ENCODE data around the gene ZBTB38. TPM values are rescaled to one million over a fixed set of nuclear protein-coding genes. Genes with fewer than 3 reads are reported as not detected.

The ZBTB38 gene
- total RNA-seq, 1 donor from 2014 or later: 41.8 TPM

- Mint-ChIP-seq H3K9me3 (ENCODE audit: unreplicated experiment) (no peaks in the 10 kb centered on the region), H3K27ac (ENCODE audit: unreplicated experiment) (no peak overlapping the region), H3K27me3 (ENCODE audit: unreplicated experiment) (peaks cover 19% of the 10 kb centered on the region), H3K36me3 (ENCODE audit: unreplicated experiment) (no peaks in the 10 kb centered on the region), H3K4me1 (ENCODE audit: unreplicated experiment) (peaks cover 6% of the 10 kb centered on the region), H3K4me3 (ENCODE audit: unreplicated experiment) (no peak overlapping the region)
- no peak for TF ChIP-seq CTCF (IDR thresholded peaks at IDR 0.05)
- DNase-seq (ENCODE audit: extremely low spot score, unreplicated experiment): no peak
Measured at GRCh38 chr3:141356046-141356445, 12.3 kb upstream of the ZBTB38 start.

GRCh38 chr3:141360888-141361598 is 7.3 kb upstream of the ZBTB38 start:
- Mint-ChIP-seq H3K27ac (ENCODE audit: unreplicated experiment) (peak overlapping the region; percentile 86), H3K27me3 (ENCODE audit: unreplicated experiment) (peaks cover 5% of the 10 kb centered on the region), H3K4me1 (ENCODE audit: unreplicated experiment) (peaks cover 17% of the 10 kb centered on the region), H3K4me3 (ENCODE audit: unreplicated experiment) (peak overlapping the region; percentile 64), H3K9me3 (ENCODE audit: unreplicated experiment) (peaks cover 10% of the 10 kb centered on the region), H3K36me3 (ENCODE audit: unreplicated experiment) (no peaks in the 10 kb centered on the region)
- peak; percentile 87 for TF ChIP-seq CTCF (IDR thresholded peaks at IDR 0.05)
- no peak for DNase-seq (ENCODE audit: extremely low spot score, unreplicated experiment)

DNA sequence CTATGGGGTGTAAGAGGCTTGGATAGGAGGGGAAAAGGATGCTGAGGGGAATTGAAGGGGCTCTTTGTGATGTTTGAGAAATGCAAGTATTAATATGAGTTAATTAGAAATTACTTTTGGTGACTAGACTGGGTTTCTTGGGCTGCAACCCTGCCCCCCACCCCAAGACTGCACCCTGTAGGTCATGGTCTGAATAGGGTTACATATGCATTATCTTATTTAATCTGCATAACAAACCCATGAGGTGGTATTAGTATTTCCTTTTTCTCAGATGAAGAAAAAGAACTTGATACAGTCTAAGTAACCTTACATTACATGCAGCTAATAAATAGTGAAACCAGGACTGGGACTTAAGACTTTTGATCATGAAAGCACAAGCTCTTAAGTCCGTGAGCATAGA is 5.6 kb upstream of the ZBTB38 start:
- no peak for DNase-seq (ENCODE audit: extremely low spot score, unreplicated experiment)
- peaks cover 34% of the 10 kb centered on the region for H3K4me1 Mint-ChIP-seq (ENCODE audit: unreplicated experiment)
- H3K27ac Mint-ChIP-seq (ENCODE audit: unreplicated experiment): no peak overlapping the region

GRCh38 chr3:141365201-141365600 is 3.1 kb upstream of the ZBTB38 start:
- no peak overlapping the region for H3K4me3 Mint-ChIP-seq (ENCODE audit: unreplicated experiment)
- H3K27me3 Mint-ChIP-seq (ENCODE audit: unreplicated experiment): no peaks in the 10 kb centered on the region
- H3K4me1 Mint-ChIP-seq (ENCODE audit: unreplicated experiment): peaks cover 59% of the 10 kb centered on the region

More for the DNA sequence above, 5.6 kb upstream of the ZBTB38 start:
- H3K27me3 Mint-ChIP-seq (ENCODE audit: unreplicated experiment): no peaks in the 10 kb centered on the region
- no peak for TF ChIP-seq CTCF (IDR thresholded peaks at IDR 0.05)
- H3K4me3 Mint-ChIP-seq (ENCODE audit: unreplicated experiment): no peak overlapping the region
- peaks cover 10% of the 10 kb centered on the region for H3K9me3 Mint-ChIP-seq (ENCODE audit: unreplicated experiment)
- H3K36me3 Mint-ChIP-seq (ENCODE audit: unreplicated experiment): no peaks in the 10 kb centered on the region

More at GRCh38 chr3:141365201-141365600, 3.1 kb upstream of the ZBTB38 start:
- peak overlapping the region; percentile 98 for H3K27ac Mint-ChIP-seq (ENCODE audit: unreplicated experiment)
- peaks cover 10% of the 10 kb centered on the region for H3K9me3 Mint-ChIP-seq (ENCODE audit: unreplicated experiment)
- no peak for DNase-seq (ENCODE audit: extremely low spot score, unreplicated experiment)
- no peaks in the 10 kb centered on the region for H3K36me3 Mint-ChIP-seq (ENCODE audit: unreplicated experiment)
- no peak for TF ChIP-seq CTCF (IDR thresholded peaks at IDR 0.05)

Data from osteocyte (in vitro differentiated cells).